Neural crest cell (in vitro differentiated cells): Measurements from ENCODE around the gene HAX1. TPM values are rescaled to one million over a fixed set of nuclear protein-coding genes. Genes with fewer than 3 reads are reported as not detected.

Source experiments
- DNase-seq: peaks from one replicate; pipeline ENCODE4 v3.0.0; 2021; ENCODE audit warnings: low read depth, mixed read lengths, low spot score
- H3K27ac Mint-ChIP-seq: one replicate; pipeline ENCODE4 v1.8.0; 2021; ENCODE audit warnings: mild to moderate bottlenecking, mixed read lengths; ENCODE audit not compliant: unreplicated experiment
- H3K27me3 Mint-ChIP-seq: 2 replicates; pipeline ENCODE4 v1.8.0; 2021; ENCODE audit warnings: low read depth, mild to moderate bottlenecking, mixed read lengths
- H3K36me3 Mint-ChIP-seq: 2 replicates; pipeline ENCODE4 v1.8.0; 2021; ENCODE audit warnings: low read depth, mild to moderate bottlenecking, mixed read lengths
- H3K4me1 Mint-ChIP-seq: 2 replicates; pipeline ENCODE4 v1.8.0; 2021; ENCODE audit warnings: mixed read lengths
- H3K4me3 Mint-ChIP-seq: one replicate; pipeline ENCODE4 v1.8.0; 2021; ENCODE audit warnings: mild to moderate bottlenecking, mixed read lengths
- H3K9me3 Mint-ChIP-seq: 2 replicates; pipeline ENCODE4 v1.8.0; 2021; ENCODE audit warnings: mixed read lengths
- total RNA-seq: library from RNA; stranded (reverse); gene quantifications from 2 replicates; pipeline ENCODE4 v1.2.1, GENCODE V29; 2021
- TF ChIP-seq, protein P1 (sequence below): fragments of 200-600 bp; sonication (generic); conservative IDR thresholded peaks from 2 replicates; pipeline ENCODE4 v1.5.0; 2021; ENCODE audit warnings: antibody characterized with exemption, mild to moderate bottlenecking

The HAX1 gene
- total RNA-seq, 1 donor from 2014 or later = 63.4 TPM

DNA sequence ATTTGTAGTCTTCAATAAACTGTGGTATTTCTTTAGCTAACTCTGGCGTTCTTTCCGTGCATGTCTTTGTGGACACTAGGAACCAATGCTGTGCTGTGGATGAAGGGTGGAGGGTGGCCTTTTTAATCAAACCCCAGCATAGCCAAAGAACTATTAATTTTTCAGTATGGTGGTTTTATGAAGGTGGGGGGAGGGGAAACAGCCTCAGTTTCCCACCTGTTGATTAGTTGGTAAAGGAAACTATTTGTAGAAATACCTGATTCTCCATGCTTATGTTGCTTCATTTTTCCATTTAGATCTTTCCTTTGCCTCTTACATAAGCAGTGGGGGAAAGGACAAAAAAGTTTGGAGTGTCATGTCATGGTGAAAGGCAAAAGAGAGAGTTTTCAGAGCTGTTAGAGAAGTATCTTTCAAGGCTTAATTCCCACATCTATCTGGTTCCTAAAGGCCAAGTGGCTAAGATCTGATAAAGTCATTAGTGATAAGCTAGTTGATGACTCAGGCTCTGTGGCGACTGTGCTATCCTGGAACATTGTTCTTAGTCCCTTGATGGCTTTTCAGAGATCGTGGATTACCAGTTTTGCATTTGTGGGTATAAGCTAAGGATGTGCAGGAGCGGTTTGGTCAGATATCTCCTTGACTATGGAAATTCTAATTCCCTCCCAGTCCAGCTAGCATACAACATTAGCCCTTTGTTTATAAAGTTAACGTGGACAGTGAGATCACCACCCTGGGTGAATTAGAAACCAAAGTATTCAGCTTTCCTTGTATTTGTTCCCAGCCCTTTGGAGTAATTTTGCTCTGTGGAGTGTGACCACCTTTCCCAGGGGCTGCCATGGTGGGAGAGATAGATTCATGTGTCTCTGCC lies 8.7 kb upstream of the HAX1 start:
- Mint-ChIP-seq H3K36me3 (peaks cover 12% of the 10 kb centered on the region), H3K27ac (no peak overlapping the region)
- TF ChIP-seq, protein P1, sequence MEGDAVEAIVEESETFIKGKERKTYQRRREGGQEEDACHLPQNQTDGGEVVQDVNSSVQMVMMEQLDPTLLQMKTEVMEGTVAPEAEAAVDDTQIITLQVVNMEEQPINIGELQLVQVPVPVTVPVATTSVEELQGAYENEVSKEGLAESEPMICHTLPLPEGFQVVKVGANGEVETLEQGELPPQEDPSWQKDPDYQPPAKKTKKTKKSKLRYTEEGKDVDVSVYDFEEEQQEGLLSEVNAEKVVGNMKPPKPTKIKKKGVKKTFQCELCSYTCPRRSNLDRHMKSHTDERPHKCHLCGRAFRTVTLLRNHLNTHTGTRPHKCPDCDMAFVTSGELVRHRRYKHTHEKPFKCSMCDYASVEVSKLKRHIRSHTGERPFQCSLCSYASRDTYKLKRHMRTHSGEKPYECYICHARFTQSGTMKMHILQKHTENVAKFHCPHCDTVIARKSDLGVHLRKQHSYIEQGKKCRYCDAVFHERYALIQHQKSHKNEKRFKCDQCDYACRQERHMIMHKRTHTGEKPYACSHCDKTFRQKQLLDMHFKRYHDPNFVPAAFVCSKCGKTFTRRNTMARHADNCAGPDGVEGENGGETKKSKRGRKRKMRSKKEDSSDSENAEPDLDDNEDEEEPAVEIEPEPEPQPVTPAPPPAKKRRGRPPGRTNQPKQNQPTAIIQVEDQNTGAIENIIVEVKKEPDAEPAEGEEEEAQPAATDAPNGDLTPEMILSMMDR = no peak

DNA sequence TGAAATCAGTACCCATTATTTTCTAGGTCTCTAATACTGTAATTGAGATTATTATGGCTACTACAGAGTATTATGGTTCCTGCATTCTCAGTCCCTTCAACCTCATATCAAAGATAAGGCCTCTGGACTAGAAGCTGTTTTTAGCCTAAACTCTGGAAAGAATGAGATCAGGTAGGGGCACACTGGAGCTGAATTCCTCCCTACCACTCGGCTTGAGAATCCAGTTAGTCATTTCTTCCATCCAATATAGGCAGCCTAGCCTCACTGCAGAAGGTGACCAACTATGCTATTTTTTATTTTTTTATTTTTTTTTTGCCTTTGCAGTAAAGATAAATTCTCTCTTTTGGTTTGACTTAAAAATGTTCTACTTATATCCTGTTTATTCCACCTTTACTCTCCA lies 8.0 kb upstream of the HAX1 start:
- DNase-seq = no peak
- Mint-ChIP-seq H3K4me3 (no peak overlapping the region), H3K27me3 (no peaks in the 10 kb centered on the region), H3K27ac (no peak overlapping the region), H3K9me3 (no peaks in the 10 kb centered on the region), H3K4me1 (no peaks in the 10 kb centered on the region), H3K36me3 (peaks cover 15% of the 10 kb centered on the region)
- TF ChIP-seq, protein P1 = no peak

More for the DNA sequence above, 8.7 kb upstream of the HAX1 start:
- no peak overlapping the region for H3K4me3 Mint-ChIP-seq
- no peaks in the 10 kb centered on the region for H3K4me1 Mint-ChIP-seq
- H3K9me3 Mint-ChIP-seq = no peaks in the 10 kb centered on the region
- H3K27me3 Mint-ChIP-seq = no peaks in the 10 kb centered on the region
- no peak for DNase-seq

DNA sequence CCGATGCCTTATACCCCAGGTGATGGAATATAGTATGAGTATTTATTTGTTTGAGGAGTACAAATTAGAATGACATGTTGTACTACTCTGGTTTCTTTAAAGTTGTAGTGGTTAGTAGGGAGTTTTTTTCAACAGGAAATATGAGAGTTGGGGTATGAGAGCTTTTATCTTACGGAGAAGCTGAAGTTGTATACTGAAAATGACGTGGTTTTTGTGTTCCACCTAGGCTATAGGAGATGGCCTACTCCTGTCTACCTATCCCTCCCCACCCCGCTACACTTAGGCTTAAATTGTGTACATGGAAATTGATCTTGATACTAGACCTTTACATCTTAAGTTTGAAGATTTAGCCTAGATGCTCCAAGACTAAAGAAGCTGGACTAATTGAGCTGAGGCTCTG lies 6.8 kb upstream of the HAX1 start:
- Mint-ChIP-seq H3K9me3 (no peaks in the 10 kb centered on the region), H3K27me3 (no peaks in the 10 kb centered on the region), H3K27ac (no peak overlapping the region), H3K36me3 (peaks cover 13% of the 10 kb centered on the region), H3K4me1 (no peaks in the 10 kb centered on the region), H3K4me3 (peak overlapping the region; percentile 6)
- DNase-seq = no peak
- TF ChIP-seq, protein P1 = no peak

DNA sequence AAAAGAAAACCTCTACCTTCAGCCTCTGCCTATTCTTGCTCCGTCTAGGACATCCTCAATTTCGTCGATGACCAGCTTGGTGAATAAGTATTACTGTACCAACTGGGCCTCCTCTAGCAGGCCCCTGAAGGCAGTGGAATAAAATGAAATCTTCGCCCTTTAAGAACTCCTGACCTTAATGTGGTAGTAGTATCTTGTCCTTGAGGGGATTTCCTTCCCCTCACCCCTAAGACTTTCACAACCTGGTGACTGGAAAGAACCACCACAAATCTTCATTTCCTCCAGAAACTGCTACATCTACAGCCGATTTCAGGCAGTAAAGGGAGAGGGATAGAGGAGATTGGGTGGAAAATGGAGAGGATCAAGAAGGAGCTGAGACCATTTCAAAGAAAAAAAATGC lies 1.6 kb upstream of the HAX1 start:
- H3K27ac Mint-ChIP-seq = no peak overlapping the region
- peak overlapping the region; percentile 77 for H3K4me3 Mint-ChIP-seq
- TF ChIP-seq, protein P1 = no peak
- H3K4me1 Mint-ChIP-seq = peaks cover 19% of the 10 kb centered on the region
- peaks cover 15% of the 10 kb centered on the region for H3K36me3 Mint-ChIP-seq
- no peak for DNase-seq
- H3K27me3 Mint-ChIP-seq = no peaks in the 10 kb centered on the region
- H3K9me3 Mint-ChIP-seq = no peaks in the 10 kb centered on the region

DNA sequence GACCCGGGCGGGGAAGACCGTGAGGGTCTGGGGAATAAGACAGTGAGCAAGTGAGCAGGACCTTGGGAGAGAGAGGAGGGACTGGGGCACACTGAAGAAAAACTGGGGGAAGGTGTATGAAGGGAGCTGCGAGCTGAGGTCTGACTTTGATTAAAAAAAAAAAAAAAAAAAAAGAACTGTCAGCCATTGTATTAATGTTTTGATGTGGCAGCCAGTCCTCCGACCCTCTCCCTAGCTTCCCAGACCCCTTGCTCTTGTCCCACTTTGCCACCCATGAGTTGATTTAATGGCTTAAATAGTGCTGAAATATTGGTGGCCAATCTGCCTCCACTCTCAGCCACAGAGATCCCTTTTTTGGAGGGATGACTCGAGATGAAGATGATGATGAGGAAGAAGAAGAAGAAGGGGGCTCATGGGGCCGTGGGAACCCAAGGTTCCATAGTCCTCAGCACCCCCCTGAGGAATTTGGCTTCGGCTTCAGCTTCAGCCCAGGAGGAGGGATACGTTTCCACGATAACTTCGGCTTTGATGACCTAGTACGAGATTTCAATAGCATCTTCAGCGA lies 652 bp downstream of the HAX1 start:
- DNase-seq = no peak
- Mint-ChIP-seq H3K27ac (peak overlapping the region; percentile 96), H3K4me1 (peaks cover 19% of the 10 kb centered on the region), H3K4me3 (peak overlapping the region; percentile 97), H3K27me3 (no peaks in the 10 kb centered on the region), H3K9me3 (no peaks in the 10 kb centered on the region), H3K36me3 (peaks cover 15% of the 10 kb centered on the region)
- TF ChIP-seq, protein P1 = no peak
